HG02678 (cell line): ENCODE results near the gene INPP5A.
"Not testable (repeated sequence)": the region's sequence is repeated elsewhere in the genome, so short reads cannot be mapped to it uniquely, and the experiment has no call there.

Source experiments
- ATAC-seq: cut with Tn5 transposase; IDR thresholded peaks from one replicate; pipeline ENCODE4 v1.9.1; 2021; ENCODE audit warnings: mild to moderate bottlenecking, moderate library complexity; ENCODE audit not compliant: unreplicated experiment

The INPP5A gene

DNA sequence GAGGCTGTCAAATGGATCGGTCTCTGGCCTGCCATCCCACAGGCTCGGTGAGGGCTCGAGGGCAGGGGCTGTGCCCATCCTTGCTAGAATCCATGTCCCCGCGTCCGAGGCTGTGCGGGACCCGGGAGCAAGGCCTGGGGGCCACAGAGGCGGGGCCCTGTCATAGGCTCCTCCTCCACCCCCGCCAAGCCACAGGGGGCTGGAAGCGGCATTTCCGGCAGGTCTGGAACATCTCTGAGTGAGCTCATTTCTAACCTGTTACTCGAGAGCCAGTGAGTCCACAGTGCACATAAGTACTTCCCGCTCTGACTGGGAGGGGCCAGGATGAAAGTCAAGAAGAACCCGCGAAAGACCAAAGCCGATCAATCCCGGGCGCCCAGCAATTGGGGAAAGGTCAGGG is 190.7 kb downstream of the INPP5A start:
- ATAC-seq, result no peak

DNA sequence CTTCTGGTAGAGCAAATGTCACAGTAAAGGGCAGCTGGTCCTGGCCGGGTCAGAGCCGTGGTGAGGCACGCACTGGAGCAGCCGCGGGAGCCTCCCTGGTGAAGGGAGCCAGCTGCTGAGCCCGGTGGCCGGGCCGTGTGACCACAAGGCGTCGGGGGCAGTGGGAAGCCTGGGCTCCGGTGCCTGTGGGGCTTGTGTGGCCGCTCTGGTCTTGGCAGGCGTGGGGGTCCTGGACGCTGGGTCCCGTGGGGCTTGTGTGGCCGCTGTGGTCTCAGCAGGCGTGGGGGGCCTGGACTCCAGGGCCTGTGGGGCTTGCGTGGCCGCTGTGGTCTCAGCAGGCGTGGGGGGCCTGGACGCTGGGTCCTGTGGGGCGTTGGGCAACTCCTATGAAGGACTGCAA is 191.2 kb downstream of the INPP5A start:
- no peak for ATAC-seq

DNA sequence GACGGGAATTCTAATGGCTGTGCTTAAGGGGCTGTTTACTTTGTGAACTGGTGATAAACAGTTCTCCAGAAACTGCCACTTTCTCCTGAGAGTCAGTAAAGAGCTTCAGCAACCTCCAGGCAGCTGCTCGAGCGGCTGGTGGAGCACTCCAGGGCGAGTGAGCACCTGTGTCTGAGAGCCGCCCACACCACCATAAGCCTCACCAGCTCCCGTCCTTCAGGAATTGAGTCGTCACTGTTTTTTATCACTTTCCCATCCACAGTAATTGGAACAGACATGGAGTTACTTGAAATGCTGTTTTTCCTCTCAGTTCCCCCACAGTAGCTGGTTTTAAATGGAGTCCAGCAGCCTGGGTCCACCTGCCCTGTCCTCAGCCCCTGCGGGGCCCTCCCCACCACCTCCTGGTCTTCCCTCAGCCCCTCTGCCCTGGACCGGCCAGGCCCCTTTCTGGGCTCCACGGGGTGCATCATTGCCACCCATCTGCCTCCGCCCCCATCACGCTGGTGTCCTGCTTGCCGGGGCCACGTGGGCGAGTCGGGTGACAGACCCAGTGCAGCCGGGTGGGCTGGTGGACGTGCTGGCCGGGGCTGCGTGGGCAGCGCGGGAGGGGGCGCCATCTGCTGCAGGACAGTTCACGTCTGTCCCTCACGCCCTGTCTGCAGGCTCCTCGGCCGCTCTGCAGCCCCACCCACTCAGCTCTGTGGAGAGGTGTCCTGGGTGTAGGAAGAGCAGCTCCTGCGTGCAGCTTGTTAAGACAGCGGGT is 192.4 kb downstream of the INPP5A start:
- no peak for ATAC-seq

DNA sequence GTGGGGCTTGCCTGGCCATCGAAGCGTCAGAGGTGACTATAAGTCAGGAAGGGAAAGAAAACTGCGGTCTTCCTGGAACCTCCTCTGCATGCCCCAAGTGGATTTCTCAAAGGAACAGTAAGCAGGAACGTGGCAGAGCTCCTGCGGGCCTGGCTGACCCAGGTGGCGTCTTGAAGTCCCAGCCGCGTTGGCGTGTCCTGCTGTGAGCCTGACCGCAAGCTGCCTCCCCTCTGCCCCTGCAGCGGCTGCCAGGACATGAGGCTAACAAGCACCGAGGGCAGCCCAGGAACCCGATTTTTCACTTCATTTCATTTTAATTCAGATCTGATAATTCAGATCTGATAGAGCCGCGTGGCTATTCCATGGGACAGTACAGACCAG is 193.0 kb downstream of the INPP5A start:
- no peak for ATAC-seq

DNA sequence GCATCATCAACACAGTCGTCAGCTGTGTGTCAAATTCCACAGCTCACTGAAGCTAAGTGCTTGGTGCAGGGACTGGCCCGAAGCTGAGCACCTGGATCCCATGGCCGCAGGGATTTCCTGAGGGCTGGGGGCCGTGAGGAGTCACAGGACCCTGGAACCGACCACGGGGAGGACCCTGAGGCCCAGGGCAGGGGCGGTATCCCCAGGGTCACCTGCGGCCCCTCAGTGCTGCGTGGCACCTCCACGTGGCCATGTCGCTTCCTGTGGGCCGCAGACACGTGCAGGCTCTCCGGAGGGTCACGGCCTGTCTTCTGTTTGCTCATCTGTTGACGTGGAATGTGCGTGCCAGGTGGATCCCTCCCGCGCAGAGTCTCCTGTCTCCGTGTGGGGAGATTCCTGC is 194.9 kb downstream of the INPP5A start:
- no peak for ATAC-seq

DNA sequence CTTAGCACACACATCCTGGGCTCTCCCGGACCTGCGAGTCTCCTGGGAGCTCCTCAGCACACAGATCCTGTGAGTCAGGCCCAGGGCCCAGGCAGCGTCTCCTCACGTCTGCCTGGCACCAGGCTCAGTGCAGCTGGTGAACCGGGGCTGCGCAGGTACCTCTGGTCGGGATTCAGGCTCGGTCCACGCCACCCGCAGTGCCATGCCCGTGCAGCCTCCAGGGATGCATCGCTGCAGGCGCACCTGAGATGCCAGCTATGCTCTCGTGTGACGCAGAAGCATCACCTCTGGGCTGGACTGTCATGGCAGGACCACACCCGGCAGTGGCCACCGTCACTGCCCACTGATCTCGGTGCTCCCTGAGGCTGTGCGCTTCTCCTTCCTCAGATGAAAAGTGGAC is 196.3 kb downstream of the INPP5A start:
- ATAC-seq, result no peak

DNA sequence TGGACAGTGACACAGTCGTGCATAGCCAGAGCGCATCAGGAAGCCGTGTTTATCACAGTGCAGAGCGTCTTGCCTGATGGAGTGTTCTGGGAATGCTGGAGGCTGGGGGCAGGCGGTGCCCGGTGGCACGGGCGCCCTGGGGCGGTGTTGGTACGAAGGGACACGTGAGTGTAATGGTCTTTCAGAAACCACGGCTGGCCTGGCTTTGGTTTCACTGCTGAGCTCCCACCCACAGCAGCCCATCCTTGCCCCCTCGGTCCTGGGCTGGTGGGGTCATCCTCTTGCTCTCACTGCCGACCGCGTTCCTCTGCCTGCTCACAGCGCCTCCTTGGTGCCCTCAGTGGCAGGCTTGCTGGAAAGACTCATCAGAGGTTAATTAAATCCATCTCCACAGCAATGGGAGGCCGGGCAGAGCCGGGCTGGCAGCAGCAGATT is 197.8 kb downstream of the INPP5A start:
- ATAC-seq, result no peak

DNA sequence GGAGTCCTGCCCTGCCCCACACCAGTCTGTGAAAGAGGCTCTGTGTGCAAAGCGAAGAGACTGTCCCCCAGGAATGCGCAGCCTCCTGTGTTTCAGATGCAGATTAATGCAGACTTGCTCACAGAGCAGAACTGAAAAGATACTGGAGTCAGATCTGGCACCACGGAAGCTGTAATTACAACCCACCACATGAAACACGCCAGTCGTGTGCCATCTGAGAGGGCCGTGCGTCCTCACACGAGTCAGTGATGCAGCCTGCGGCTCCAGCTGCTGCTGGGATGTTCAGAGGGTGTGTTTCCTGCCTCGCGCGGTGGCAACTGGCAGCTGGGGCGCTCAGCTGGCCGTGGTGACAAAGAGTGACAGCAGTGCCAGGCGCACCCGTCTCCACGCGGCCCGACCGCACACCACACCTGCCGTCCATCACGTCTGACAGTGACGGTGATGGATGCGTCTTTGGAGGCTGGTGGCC is 198.4 kb downstream of the INPP5A start:
- ATAC-seq, result no peak

DNA sequence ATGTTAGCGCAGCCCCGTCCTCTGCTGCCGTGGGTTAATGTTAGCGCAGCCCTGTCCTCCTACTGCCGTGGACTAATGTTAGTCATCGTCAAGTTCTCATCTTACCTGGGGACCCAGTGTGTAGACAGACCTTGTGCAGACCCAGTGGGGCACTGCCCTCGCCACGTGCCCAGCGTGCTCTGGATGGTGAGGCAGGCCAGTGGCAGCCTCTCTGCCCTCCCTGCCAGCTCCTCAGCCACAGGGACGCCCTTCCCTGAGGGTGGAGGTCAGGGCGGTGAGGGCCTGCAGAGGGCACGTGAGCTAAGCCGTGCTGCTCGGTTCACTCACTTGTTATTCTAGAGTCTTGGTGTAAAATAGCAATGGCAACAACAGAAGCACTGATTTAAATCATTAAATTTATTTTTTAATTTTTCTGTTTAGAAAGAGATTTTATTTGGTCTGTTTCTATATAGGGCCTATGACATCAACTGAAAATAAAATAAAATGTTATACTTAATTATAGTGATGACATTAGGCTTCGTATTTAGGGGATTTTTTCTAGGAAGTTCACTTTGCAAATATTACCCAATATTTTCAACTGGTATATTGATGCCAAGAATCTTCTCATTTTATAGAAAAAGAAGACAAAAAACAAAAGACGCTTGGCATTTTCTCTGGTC is 199.9 kb downstream of the INPP5A start:
- no peak for ATAC-seq

DNA sequence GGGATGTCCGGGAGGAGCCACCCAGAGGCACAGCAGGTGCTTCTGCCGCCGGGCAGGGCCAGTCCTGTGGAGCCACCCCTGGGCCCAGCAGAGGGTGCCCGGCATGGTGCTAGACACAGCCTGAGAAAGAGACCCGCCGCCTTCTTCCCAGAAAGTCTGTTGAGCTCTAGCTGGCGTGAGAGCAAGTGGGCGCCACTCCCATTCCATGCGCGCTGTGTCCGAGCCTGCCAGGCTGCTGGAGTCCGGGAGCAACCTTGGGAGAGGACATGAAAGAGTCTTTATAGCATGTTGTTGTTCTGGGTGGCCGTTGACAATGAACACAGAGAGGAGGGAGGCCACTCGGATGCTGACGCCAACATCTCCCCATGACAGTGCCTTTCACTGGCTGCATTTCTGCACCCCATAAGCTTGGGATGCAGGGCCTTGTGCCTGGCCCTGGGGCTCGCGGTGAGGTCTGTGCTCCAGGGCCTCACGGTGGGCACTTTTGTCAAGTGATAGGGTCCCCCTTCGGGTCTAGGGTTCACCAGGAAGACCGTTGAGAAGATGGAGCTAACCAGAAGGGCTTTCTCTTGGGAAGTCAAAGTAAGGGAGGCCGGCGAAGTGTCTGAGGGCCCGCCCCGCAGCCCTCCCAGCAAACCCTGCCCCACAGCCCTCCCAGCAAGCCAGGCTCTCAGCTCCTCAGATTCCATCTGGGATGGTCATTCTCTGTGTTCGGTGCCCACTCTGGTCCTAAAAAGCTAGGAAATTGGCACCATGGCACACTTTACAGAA is 201.1 kb downstream of the INPP5A start:
- ATAC-seq, result no peak

DNA sequence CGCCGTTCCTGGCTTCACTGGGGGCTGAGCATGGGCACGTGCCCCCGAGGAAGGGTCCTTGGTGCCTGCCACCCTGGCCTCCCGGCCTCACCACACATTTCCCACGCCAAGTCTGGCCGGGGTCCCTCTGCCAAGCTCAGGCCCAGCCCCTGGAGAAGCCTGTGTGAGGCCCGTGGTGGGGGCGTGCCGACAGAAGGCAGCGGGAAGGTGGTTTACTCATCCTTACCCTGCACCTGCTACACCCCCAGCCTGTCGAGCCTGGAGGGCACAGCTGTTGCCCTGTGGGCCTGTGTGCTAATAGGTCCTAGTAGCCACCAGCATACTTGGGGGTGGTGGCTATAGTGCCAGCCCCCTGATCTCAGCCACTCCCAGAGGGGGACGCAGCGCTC is 201.6 kb downstream of the INPP5A start:
- no peak for ATAC-seq

DNA sequence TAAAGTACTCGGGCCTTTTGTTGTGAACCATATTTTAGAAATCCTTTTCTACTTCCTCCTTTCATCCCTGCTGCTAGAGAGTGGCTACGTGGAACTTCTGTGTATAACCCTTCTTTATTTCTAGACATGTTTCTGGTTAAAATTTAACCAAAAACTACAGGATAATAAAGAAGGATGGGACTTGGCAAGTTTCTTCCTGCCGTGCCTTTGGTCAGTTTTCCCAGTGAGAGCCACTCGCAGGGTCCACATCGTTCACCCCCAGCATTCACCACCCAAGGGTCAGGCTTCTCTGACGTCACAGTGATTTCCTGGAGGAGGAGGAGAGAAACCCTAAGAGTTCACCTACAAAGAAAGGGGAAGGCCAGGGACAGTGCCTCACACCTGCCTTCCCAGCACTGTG is 203.0 kb downstream of the INPP5A start:
- ATAC-seq, result no peak

DNA sequence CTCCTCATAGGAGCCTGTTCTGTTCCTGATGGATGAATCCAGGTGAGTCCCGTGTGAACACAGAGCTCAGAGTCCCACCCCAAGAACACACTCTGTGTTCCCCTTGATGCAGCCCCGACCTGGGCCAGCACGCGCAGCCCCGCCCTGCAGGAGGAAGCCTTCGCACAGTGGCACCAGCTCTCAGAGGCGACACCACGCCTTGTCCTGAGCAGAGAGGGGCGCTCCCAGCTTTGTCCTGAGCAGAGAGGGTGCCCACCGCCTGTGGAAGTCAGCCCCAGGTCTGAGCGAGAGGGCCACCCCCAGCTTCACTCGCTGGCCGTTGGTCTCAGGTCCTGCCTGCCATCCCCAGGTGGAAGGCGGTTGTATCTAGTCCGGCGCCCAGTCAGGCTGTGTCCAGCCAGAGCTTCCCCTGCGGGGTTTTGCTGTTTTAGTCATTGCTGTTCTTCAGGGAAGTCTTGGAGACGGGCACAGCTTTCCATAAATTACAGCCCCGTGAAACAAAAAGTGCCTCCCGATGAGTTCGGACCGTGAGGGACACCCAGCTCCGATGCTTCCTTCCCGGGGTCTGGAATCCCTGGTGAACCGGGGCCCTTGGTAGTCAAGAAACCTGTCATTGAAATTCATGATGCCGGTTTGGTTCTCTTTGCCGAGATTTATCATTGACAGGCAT is 204.7 kb downstream of the INPP5A start:
- no peak for ATAC-seq

DNA sequence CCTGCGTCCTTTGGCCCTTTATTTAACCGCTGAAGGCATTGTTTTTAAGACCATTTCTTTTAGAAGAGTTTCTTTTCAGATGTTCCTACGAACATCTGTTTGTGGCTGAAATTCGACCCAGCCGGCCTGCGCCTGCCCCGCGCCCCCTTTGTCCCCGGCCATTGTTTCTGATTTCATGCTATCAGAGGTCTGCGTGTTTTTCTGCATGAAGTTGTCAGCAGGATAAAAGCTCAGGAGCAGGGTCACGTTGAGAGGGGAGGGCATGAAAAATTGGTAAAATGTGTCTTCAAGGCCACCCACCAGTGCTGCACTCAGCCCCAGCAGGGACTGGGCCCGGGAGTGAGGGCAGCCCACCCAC is 205.2 kb downstream of the INPP5A start:
- ATAC-seq, result no peak

DNA sequence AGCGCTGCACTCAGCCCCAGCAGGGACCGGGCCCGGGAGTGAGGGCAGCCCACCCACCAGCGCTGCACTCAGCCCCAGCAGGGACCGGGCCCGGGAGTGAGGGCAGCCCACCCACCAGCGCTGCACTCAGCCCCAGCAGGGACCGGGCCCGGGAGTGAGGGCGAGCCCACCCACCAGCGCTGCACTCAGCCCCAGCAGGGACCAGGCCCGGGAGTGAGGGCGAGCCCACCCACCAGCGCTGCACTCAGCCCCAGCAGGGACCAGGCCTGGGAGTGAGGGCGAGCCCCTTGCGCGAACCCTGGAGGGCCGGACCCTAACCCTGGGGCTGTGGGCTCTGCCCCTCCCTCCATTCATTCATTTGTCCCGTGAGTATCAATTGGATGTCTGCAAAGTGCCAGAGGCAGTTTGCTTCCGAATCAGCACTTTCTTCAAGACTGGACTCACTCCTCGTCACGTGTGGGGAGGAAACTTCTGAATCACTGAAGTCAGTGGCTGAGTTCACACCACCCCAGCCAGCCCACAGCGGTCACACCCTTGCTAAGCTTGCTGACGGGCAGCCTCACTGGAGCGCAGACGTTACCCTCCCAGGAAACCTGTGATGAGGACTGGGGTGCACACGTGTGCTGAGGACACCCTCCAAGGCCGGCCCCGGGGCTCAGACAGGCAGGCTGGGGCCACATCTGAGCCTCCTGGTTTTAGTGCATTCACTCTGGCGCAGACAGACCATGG is 205.8 kb downstream of the INPP5A start:
- ATAC-seq, result not testable (repeated sequence)

DNA sequence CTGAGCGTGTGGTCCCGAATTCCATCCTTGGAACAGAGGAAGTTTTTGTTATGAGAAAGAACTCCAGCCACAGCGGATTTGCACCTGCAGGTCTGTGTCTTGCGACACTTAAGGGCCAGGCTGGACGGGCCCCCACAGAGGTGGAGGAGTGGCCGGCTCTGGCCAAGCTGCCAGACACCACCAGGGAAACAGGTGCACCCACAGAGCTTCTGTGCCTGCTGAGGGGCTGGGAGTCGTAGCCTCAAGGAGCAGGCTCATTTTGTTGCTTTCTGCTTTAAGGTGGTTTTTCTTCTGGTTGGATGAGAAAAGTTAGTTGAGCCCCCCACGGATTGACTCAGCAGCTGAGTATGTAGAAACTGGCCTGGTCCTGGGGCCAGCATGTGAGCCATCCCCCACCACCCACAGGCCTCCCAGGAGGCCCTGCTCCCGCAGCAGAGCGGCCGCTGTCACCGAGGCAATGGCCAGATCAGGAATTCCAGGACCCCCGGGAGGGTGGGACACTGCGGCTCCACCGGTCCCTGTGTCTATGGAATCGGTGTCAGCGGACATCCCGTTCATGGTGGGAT is 206.4 kb downstream of the INPP5A start:
- ATAC-seq, result no peak

DNA sequence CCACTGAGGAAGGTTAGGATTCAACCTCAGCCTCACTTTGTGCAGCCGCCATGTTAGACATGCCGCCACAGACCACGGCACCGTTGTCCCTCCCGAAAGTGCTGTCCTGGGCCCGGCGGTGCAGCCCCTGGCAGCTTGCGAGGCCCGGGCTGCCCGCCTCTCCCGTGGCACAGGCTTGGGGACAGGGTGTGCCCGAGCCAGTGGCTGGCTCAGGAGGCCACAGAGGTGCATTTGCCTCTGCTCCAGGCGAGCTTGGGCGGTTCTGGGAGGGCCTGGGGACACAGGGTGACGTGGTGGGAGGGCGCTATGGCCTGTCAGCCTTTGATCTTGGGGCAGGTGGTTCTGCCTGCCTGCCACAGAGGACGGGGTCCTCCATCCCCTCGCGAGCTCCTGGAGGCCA is 207.3 kb downstream of the INPP5A start:
- no peak for ATAC-seq

DNA sequence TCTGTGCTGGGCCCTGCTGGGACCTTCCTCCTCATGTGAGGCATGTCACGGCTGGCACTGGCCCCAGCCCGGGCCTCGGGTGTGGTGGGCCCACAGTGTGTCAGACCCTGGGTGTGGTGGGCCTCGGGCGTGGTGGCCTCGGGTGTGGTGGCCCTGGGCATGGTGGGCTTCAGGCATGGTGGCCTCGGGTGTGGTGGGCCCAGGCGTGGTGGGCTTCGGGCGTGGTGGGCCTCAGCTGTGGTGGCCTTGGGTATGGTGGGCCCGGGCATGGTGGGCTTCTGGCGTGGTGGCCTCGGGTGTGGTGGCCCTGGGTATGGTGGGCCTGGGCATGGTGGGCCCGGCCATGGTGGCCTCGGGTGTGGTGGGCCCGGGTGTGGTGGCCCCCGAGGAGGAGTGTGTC is 207.9 kb downstream of the INPP5A start:
- no peak for ATAC-seq

DNA sequence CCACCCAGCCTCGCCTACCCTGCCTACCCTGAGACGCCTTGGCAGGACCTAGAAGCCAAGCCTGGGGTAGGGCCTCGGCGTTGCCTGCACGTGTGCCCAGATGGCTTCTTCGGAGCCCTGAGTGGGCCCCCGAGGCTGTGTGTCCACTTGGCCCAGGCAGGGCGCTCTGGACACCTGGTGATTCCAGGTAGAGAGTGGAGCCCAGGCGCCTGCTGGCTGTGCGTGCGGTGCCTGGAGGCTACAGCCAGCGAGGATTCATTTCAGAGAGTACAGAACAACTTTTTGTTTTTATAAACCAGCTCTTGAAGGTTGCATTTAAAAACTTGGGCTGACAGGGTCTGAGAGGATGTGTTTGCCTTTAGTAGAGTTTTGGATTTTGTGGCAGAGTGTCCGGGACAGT is 208.4 kb downstream of the INPP5A start:
- ATAC-seq, result no peak

DNA sequence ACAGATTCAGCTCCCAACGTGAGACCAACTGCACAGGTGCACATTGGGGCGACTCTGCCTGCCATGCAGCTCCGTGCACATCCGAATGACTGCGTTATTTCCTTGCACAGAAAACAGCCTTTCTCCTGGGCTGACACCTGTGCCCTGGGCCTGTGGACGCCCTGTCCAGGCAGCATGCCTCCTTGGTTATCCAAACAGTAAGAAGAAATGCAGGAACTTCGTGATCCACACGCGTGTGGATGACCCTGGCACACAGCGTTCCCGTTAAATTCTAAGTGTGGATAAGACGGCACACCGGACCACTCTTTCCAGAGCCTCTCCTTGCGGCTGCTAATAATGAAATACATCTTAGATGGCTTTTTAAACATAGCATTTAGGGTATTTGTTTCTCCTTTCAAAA is 208.8 kb downstream of the INPP5A start:
- ATAC-seq, result no peak
